ENCODE results near the gene MRPL22. TPM values are rescaled to one million over a fixed set of nuclear protein-coding genes. Genes with fewer than 3 reads are reported as not detected.

The MRPL22 gene
- total RNA-seq, 1 donor from 2014 or later = 34.6 TPM

- Mint-ChIP-seq H3K4me1 (ENCODE audit: low read depth) (no peaks in the 10 kb centered on the region), H3K27ac (ENCODE audit: unreplicated experiment) (no peak within 1 kb of the TSS), H3K9me3 (ENCODE audit: low read depth) (peaks cover 9% of the 10 kb centered on the region), H3K4me3 (ENCODE audit: unreplicated experiment) (no peak within 1 kb of the TSS), H3K36me3 (ENCODE audit: low read depth) (peaks cover 1% of the 10 kb centered on the region), H3K27me3 (ENCODE audit: low read depth) (peaks cover 45% of the 10 kb centered on the region)
- TF ChIP-seq CTCF (IDR thresholded peaks at IDR 0.05) = no peak
- no peak for DNase-seq (ENCODE audit: low spot score)
Observed at GRCh38 chr5:155013526-155013925, 72.7 kb downstream of the MRPL22 start, which contains the start of gene KIF4B. KIF4B (plus strand) TSS chr5:155013755; CDS start chr5:155013860, 105 bp downstream.

- H3K4me1 Mint-ChIP-seq (ENCODE audit: low read depth) = no peaks in the 10 kb centered on the region
- no peak overlapping the region for H3K27ac Mint-ChIP-seq (ENCODE audit: unreplicated experiment)
- DNase-seq (ENCODE audit: low spot score) = no peak
- H3K36me3 Mint-ChIP-seq (ENCODE audit: low read depth) = peaks cover 1% of the 10 kb centered on the region
- TF ChIP-seq CTCF (IDR thresholded peaks at IDR 0.05) = no peak
- peaks cover 9% of the 10 kb centered on the region for H3K9me3 Mint-ChIP-seq (ENCODE audit: low read depth)
- H3K27me3 Mint-ChIP-seq (ENCODE audit: low read depth) = peaks cover 45% of the 10 kb centered on the region
- no peak overlapping the region for H3K4me3 Mint-ChIP-seq (ENCODE audit: unreplicated experiment)
Observed at GRCh38 chr5:155015239-155015638, 74.4 kb downstream of the MRPL22 start.

DNA sequence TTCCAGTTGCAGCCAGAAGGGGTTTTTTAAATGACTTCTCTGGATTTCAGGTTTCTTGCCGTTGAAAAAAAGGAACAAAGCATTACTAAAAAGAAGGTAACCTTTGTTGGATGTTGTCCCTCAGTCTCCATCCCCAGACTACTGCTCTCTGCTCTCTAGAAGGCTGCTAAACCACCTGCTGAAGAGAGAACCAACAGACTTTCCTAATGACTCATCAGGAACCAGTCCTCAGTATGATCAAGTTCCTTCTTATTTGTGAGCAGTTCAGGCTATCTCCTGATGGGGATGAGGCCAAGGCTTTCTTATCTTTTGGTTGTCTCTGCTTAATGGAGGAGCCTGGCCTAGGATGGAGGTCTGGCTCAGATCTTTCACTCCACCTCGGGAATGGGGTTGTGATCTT lies 76.7 kb downstream of the MRPL22 start:
- Mint-ChIP-seq H3K27me3 (ENCODE audit: low read depth) (peaks cover 41% of the 10 kb centered on the region), H3K4me1 (ENCODE audit: low read depth) (no peaks in the 10 kb centered on the region), H3K4me3 (ENCODE audit: unreplicated experiment) (no peak overlapping the region), H3K36me3 (ENCODE audit: low read depth) (peaks cover 1% of the 10 kb centered on the region), H3K27ac (ENCODE audit: unreplicated experiment) (no peak overlapping the region), H3K9me3 (ENCODE audit: low read depth) (peaks cover 9% of the 10 kb centered on the region)
- no peak for TF ChIP-seq CTCF (IDR thresholded peaks at IDR 0.05)
- no peak for DNase-seq (ENCODE audit: low spot score)

Other genes with a start within 250 kb of the MRPL22 start
- gene LARP1, start 185.7 kb upstream of the MRPL22 start, total RNA-seq = 225 to 272 TPM (median 258 TPM) in 3 replicates
- gene FAXDC2, start 90.5 kb upstream of the MRPL22 start, total RNA-seq = 2.3 to 6.1 TPM (median 2.5 TPM) in 3 replicates
- 35.3 to 37.0 TPM (median 36.3 TPM) in 3 replicates for gene CNOT8, start 82.4 kb upstream of the MRPL22 start, total RNA-seq
- gene GEMIN5, start 2.9 kb upstream of the MRPL22 start, total RNA-seq = 12.2 to 19.2 TPM (median 12.5 TPM) in 3 replicates
- gene KIF4B, start 72.7 kb downstream of the MRPL22 start, total RNA-seq = 0.07 TPM in 1 of 3 replicates, not detected in the others